ENCODE measurements around the gene C1R. TPM values are rescaled to one million over a fixed set of nuclear protein-coding genes. Genes with fewer than 3 reads are reported as not detected.

C1R gene
- total RNA-seq, 6 donors from 2014 or later = 116 to 410 (median 210) TPM

GRCh38 chr12:7121324-7121723, 29.1 kb upstream of the C1R start:
- no peak overlapping the region for H3K27ac ChIP-seq
- WGBS, 2 donors = 59 to 82% methylated on average over 3 to 5 of the region's 5 CpGs

GRCh38 chr12:7120166-7120565, 27.9 kb upstream of the C1R start:
- ATAC-seq (ENCODE audit: low FRiP score in 2 of 2) (no peak), DNase-seq (no peak)
- no peaks in the 10 kb centered on the region for H3K27me3 ChIP-seq
- no peaks in the 10 kb centered on the region for H3K9me3 ChIP-seq
- H3K4me1 ChIP-seq = peaks cover 0 to 5% (median 4%) of the 10 kb centered on the region in 4 donors
- H3K27ac ChIP-seq = no peak overlapping the region
- no peak for TF ChIP-seq EP300 (IDR thresholded peaks at IDR 0.05)
- TF ChIP-seq POLR2AphosphoS5 (IDR thresholded peaks at IDR 0.05) = no peak
- no peak for TF ChIP-seq POLR2A (IDR thresholded peaks at IDR 0.05)
- no peak for TF ChIP-seq CTCF (IDR thresholded peaks at IDR 0.05)
- 90 to 96% methylated on average over 3 to 5 of the region's 5 CpGs for WGBS, 2 donors
- H3K4me3 ChIP-seq = no peak overlapping the region
- peaks cover 0 to 17% (median 2%) of the 10 kb centered on the region in 4 donors for H3K36me3 ChIP-seq

More at GRCh38 chr12:7121324-7121723, 29.1 kb upstream of the C1R start:
- H3K9me3 ChIP-seq = no peaks in the 10 kb centered on the region
- no peak overlapping the region for H3K4me3 ChIP-seq
- peaks cover 0 to 7% (median under 1%) of the 10 kb centered on the region in 4 donors for H3K36me3 ChIP-seq
- no peak for DNase-seq
- TF ChIP-seq POLR2AphosphoS5 (IDR thresholded peaks at IDR 0.05) = no peak
- TF ChIP-seq POLR2A (IDR thresholded peaks at IDR 0.05) = no peak
- TF ChIP-seq CTCF (IDR thresholded peaks at IDR 0.05) = no peak
- no peak for TF ChIP-seq EP300 (IDR thresholded peaks at IDR 0.05)
- H3K27me3 ChIP-seq = no peaks in the 10 kb centered on the region
- peaks cover 0 to 5% (median 4%) of the 10 kb centered on the region in 4 donors for H3K4me1 ChIP-seq
- no peak for ATAC-seq (ENCODE audit: low FRiP score in 2 of 2)

- Histone ChIP-seq H3K27me3 (no peaks in the 10 kb centered on the region), H3K27ac (no peak overlapping the region), H3K36me3 (peaks cover 0 to 26% (median 4%) of the 10 kb centered on the region in 4 donors), H3K9me3 (no peaks in the 10 kb centered on the region), H3K4me3 (no peak overlapping the region), H3K4me1 (peaks cover 0 to 5% (median 4%) of the 10 kb centered on the region in 4 donors)
- ATAC-seq (ENCODE audit: low FRiP score in 2 of 2) (no peak), DNase-seq (no peak)
- 81 to 87% methylated on average over 2 to 3 of the region's 3 CpGs for WGBS, 2 donors
- TF ChIP-seq CTCF (IDR thresholded peaks at IDR 0.05) (no peak), POLR2A (IDR thresholded peaks at IDR 0.05) (no peak)
Measured at GRCh38 chr12:7118881-7119280, 26.6 kb upstream of the C1R start.

DNA sequence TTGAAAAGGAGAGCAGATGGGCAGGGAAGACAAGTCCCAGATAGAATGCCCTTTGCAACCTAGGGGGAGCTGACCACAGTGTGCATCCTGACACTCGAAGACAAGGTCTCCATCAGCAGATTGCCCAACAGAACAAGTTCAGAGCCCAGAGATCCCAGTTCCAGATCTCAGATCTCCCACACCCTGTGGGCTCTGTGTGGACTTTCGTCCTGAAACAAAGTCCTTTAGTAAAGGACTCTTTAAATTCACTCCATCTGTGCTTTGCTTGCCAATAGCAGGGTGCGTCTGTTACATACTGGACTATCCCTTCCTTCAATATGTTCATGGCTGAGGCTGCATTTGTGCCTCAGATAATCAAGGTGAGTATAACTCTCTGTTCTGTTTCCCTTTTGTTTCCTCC, 25.4 kb upstream of the C1R start:
- ATAC-seq (ENCODE audit: low FRiP score in 2 of 2) (no peak), DNase-seq (no peak)
- Histone ChIP-seq H3K36me3 (peaks cover 0 to 26% (median 4%) of the 10 kb centered on the region in 4 donors), H3K27me3 (no peaks in the 10 kb centered on the region), H3K9me3 (no peaks in the 10 kb centered on the region), H3K4me3 (no peak overlapping the region), H3K27ac (no peak overlapping the region), H3K4me1 (peaks cover 0 to 10% (median 6%) of the 10 kb centered on the region in 4 donors)
- WGBS, 2 donors = 91 to 97% methylated on average over 3 of the region's 3 CpGs
- TF ChIP-seq EP300 (IDR thresholded peaks at IDR 0.05) (no peak), POLR2AphosphoS5 (IDR thresholded peaks at IDR 0.05) (no peak), CTCF (IDR thresholded peaks at IDR 0.05) (no peak), POLR2A (IDR thresholded peaks at IDR 0.05) (no peak)

DNA sequence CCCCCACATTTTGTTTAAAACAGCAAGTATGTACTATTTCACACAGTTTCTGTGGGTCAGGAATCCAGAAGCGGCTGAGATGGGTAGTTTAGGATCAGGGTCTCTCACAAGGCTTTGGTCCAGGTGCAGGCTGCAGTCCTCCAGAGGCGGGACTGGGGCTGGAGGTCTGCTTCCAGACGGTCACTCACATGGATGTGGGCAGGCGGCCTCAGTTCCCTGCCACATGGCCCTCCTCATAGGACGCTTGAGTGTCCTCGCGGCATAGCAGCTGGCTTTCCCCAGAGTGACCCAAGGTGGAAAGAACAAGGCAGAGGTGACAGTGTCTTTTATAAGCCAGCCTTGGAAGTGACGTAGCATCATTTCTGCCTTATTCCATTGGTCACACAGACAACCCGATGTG, 24.7 kb upstream of the C1R start:
- no peak overlapping the region for H3K4me3 ChIP-seq
- WGBS, 2 donors = 82 to 98% methylated on average over 7 to 9 of the region's 9 CpGs
- H3K36me3 ChIP-seq = peaks cover 0 to 26% (median 4%) of the 10 kb centered on the region in 4 donors
- H3K27me3 ChIP-seq = no peaks in the 10 kb centered on the region
- no peak overlapping the region for H3K27ac ChIP-seq
- TF ChIP-seq POLR2AphosphoS5 (IDR thresholded peaks at IDR 0.05) (no peak), CTCF (IDR thresholded peaks at IDR 0.05) (no peak), EP300 (IDR thresholded peaks at IDR 0.05) (no peak), POLR2A (IDR thresholded peaks at IDR 0.05) (no peak)
- no peak for ATAC-seq (ENCODE audit: low FRiP score in 2 of 2)
- DNase-seq = no peak
- no peaks in the 10 kb centered on the region for H3K9me3 ChIP-seq
- peaks cover 0 to 7% (median 6%) of the 10 kb centered on the region in 4 donors for H3K4me1 ChIP-seq

All from upper lobe of left lung (tissue), 6 donors.